CD4-positive, alpha-beta T cell treated with Interleukin-12 subunit alpha and Interleukin-12 subunit beta, for 1 hour (primary cell): ENCODE results near the gene RAD1.
A peak's percentile ranks its signal among the peaks of the same experiment; 100 is the strongest.
"Not testable (repeated sequence)": the region's sequence is repeated elsewhere in the genome, so short reads cannot be mapped to it uniquely, and the experiment has no call there.

Source experiments
- DNase-seq: peaks from one replicate; pipeline ENCODE4 v3.0.0-alpha.2; 2020

The RAD1 gene, protein sequence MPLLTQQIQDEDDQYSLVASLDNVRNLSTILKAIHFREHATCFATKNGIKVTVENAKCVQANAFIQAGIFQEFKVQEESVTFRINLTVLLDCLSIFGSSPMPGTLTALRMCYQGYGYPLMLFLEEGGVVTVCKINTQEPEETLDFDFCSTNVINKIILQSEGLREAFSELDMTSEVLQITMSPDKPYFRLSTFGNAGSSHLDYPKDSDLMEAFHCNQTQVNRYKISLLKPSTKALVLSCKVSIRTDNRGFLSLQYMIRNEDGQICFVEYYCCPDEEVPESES

DNA sequence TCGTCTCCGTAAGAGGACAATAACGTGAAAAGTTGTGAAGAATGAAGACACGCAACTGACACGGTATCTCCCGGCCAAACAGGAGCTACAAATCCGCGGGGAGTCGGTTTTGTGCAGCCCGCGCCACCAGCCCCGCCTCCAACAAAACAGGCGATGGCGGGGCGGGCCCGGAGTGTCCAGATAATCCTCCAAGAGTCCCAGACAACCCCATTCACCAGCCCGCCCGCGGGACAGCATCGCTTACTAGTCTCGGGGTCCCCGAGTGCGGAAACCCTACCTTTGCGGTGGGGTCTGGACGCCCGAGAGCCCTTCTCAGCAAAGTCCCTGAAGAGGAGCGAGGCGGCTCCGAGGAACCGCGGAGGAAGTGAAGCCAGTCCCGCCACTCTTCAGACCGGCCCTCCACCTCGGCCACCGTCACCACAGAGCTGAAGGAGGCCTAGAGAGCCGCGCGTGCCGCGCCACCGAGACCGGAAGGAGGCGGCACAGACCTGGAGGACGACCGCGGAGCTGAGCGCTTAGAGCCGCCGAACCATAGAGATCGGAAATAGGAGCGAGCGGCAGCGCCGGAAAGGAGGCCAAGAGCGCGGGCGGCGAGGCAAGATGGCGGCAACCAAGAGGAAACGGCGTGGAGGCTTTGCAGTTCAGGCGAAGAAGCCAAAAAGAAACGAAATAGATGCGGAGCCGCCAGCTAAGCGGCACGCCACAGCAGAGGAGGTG is at the start of gene RAD1, which contains the start of gene BRIX1:
Gene RAD1, minus strand, starts transcription at position 366 of the 717 bp plus-strand sequence. CDS start 612 bp downstream, outside the sequence.
Gene BRIX1, plus strand, starts transcription at position 573 of the 717 bp plus-strand sequence. Its CDS starts 28 bp downstream, at position 601.
- peak; percentile 94 for DNase-seq

DNA sequence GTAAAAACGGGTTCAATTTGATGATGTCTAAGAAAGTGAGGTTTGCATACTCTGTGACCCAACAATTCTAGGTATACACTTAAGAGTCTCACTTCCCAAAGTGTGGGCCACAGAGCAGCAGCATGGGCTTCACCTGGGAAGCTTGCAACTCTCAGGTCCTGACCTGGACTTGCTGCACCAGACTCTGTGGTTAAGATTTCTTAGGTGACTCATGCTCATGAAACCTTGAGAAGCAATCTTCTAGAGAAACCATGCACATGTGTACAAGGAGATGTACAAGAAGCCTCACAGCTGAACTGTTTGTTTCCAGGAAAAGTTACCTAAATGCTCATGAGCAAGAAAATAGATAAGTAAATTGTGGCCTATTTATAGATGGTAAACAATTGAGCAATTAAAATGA is 44.0 kb upstream of the RAD1 start:
- DNase-seq, result no peak

DNA sequence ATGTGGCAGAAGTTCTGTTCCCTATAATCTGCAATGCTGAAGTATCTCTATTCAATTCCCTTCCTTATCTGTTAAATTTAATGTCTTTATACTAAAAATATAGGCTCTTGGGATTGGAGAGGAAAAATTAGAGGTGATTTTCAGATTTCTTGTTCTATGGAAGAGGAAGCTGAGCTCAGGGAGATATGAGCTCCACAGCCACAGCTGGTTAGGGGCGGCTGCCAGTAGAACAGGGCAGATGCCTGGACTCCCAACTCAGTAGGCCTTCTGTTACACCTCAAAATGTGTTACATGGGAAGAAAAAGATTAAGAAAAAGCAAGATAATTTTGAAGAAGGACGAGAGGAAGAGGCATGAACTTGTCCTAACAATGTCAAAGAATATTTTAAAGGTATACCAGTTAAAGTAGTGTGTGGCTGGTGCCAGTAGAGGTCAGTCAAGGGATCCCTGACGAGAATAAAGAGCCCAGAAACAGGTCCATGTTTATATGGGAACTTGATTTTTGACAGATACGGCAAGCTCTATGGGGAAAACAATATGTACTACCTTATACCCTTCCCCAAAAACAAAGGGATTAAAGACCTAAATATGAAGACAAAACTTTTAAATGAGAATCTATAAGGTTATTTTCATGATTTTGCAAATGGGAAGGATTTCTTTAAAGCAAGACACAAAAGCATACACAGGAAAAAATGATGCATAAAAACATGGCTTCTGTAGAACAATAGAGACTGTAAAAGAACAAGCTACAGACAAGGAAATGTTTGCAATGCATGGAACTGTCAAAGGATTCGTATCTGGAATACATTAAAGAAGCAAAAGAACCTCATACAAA is 42.8 kb upstream of the RAD1 start:
- DNase-seq, result peak; percentile 6

DNA sequence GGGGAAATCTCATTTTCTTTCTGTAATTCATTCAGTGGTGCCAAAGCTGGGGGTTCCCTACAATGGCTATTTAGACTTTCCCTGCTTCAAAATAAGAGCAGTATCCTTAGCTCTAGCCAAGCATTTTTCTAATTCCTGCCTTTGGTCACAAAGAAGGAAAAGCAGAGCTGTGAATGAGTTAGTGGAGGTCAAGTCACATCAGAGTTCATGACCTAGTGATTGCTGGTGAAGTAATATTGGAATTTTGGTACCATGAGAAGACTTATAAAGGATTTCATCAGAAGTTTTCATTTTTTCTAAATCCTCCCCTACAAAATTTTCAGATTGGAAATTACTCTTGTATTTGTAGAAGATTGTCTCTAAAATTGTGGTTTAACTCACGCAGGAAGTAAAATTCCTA is 42.0 kb upstream of the RAD1 start:
- no peak for DNase-seq

DNA sequence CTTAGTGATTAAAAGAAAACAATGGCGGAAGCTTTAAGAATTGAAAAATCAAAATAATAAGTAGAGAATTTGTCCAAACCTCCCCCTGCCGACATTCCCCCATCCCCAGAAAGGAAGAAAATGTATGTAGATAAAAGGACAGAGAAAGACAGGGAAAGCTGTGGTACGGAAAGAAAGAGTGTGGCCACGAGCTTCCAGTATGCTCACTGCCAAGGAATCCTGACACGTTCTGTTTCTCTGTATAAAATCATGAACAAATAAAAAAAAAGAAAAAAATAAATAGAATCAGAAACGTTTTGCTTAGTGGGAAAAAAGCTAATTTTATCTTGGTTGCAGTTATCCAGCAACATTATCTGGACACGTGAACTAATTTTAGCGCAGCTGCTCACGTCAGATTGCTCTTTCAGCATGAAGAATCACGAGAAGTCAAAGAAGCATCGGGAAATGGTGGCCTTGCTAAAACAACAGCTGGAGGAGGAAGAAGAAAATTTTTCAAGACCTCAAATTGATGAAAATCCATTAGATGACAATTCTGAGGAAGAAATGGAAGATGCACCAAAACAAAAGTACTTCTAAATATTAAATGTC is 29.2 kb upstream of the RAD1 start:
- no peak for DNase-seq

DNA sequence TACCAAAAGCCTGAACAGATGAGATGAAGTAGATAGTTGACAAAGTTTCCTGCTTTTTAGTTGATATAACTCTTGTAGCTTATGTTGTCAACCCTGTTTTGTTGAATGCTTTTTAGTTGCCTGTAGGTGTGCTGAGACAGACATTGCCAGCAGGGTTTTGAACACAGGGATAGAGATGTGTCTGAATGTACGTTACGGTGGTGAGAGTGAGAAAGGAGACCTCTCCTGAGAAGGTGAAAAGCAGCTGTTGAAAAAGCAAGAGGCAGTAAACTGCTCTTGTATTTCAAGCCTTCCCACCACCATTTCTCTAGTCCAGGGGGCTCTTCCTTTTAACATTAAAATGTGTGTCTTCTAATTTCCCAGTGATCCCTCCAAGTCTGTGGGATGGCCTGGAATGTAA is 28.7 kb upstream of the RAD1 start:
- DNase-seq, result no peak

DNA sequence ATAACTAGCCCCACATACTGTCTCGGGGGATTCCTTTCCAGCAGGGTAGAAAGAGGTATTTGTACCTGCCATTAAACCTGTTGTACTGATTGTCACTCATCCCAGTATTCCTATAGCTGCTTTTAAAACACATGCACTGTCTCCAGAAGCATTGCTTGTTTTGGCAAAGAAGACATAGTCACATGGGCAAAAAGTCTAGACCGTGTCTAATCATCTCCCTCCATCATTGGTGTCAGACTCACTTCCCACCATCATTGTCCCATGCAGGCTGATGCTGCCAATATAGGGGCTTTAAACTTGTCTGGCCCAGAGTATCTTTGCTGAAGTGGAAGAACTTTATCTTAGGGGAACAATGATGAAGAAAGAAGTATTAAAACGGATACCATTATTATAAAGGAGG is 26.6 kb upstream of the RAD1 start:
- no peak for DNase-seq

DNA sequence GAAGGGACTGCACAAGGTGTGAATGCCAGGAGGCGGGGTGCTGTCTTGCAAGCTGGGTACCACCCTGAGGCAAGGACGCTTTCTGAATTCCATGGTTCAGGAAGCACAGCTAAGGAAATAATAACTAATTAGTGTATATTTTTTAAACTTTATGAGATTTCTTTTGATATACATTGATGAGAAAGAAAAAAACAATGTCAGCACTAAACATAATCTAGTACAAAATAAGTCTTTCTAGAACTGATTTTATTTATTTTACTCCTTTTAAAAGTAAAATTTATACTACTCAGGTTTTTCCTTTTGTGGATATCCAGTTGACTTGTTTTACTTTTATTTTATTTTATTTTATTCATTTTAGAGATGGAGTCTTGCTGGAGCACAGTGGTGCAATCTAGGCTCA is 17.6 kb upstream of the RAD1 start:
- DNase-seq, result no peak

DNA sequence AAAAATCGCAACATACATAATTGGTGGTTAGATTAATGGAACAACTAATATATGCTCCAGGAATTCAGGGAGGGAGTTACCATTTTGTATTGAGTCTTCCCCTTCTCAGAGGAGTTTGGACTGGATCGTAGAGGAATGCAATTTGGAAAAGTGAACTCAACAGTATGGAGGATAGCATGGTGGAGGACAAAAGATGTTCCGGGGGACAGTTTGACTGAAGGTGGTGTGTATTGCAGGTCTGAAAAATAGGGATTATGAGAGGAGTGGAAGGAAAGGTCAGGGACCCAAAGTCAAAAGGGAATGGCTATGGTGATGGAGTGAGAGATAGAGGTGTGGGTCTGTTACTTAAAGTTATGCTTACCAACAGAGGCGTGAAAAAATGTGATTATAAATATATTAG is 15.6 kb upstream of the RAD1 start:
- no peak for DNase-seq

DNA sequence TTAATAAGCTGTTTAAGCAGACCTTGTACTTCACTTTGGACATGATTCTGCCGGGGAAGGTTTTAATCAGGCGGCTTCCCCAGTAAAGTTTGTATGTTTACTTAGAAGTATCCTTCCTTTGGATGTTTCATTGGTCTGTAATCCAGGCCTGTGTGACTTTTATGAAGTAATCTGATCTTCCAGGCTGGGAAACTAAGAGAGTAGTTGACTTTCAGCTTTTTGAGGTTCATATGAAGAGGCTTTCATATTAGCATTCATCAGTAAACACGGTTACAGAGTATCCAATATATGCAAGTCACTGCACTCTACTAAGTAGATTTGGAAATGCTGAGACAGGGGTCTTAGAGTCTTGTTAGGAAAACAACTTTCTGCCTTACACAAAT is 15.1 kb upstream of the RAD1 start:
- no peak for DNase-seq

DNA sequence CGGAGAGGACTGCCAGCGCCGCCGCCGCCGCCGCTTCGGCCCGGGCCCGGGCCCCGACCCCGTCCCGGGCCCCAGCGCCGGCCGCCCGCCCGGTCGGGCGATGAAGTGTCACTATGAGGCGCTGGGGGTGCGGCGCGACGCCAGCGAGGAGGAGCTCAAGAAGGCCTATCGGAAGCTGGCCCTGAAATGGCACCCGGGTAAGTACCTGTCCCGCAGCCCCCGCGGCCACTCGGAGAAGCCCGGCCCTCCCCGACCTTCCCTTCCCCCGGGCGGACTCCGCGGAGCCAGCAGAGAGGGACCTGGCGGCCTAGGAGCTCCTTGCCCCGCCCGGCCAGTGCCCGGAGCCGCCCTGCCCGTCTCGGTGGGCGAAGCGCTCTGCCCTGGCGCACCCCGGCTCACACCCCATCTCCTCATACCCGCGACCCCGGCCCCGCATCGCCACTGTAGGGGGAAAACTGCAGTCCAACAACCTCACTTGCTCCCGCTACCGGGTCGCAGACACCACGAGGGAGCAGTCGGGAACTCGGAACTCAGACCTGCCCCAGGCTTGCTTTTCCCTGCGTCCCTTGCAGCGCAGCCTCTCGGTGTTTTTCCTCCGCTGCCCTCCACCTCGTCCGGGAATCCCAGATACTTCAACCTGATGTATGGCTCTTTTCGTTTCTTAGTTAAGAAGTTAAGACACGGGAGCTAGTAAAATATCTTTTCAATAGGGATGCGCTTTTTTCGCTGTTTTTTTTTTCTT is 14.6 kb upstream of the RAD1 start:
- peak; percentile 86 for DNase-seq

DNA sequence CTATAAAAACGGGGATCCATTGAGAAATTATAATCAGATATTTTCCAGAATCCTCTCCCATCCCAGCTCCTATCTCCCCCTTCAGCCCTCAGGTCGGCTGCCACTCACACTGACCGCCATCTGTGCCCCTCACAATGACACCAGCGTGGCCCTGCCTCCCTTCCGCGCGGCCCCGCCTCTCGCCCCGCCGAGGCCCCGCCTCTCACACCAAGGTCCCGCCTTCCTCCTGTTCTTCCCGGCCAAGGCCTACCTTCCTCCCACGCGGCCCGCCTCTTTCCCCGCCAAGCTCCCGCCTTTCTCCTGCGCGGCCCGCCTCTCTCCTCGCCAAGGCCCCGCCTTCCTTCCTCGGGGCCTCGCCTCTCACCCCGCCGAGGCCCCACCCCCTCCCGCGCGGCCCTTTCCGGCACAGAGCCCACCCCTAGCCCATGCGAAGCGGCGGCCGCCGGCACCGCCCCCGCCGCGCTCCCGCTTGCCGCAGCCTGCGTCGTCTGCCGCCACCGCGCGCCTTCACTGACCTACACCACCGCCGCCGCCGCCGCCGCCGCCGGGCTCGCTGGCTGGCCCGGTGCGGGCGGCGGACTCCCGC is 13.9 kb upstream of the RAD1 start, which contains the start of gene DNAJC21:
Gene DNAJC21, plus strand, starts transcription at position 426 of the 586 bp plus-strand sequence. CDS start 261 bp downstream, outside the sequence.
- peak; percentile 98 for DNase-seq

DNA sequence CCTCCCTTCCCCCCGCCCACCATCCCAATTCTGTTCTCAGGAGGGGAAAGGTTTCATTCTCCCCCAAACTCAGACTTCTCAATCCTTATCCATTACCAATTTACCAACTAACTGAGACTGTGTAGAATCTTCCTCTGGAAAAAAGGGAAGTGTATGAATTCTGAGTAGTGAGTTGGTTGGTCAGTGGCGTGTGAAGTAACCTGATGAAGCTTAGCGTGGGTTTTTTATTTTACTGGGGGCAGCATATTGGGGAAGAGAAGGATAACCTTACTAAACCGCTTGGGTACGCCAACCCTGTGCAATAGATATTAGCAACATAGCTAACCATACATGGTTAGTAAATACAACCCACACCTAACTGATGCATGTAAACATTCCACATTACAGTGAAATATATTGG is 13.0 kb upstream of the RAD1 start:
- DNase-seq, result no peak

DNA sequence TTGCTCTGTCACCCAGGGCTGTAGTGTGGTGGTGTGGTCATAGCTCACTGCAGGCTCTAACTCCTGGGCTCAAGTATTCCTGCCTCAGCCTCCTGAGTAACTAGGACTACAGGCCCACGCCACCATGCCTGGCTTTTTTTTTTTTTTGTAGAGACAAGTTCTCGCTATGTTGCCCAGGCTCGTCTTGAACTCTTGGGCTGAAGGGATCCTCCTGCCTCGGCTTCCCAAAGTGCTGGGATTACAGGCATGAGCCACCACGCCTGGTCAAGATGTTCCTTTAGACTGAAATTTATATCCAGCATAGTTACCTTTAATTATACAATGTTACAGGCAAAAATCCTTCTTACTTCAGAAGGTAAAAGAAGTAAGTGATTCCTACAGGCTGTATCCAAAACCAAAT is 12.5 kb upstream of the RAD1 start:
- DNase-seq, result no peak

DNA sequence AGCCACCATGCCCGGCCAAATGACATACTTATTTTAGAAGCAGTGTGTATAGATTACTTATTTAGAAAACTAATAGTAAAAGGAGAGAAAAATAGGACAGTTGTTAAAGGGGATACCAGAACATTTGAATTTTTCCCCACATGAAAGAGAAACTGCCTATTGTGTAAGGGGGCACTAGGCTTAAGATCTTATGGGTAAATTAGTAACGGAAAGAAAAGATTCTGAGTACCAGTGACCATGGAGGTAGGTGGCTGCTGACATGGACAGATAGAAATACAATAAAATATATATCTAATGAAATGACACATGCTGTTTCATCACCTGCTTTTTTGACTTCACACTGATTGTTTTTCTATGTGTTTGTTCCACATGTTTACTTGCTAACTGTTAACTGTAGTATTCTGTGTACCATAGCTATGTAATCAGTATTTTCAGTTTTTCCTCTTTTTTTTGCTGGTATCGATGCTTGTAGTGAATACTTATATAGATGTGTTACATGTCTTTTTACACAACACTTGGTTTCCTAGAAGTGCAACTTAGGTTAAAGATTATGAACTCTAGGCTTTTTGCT is 11.1 kb upstream of the RAD1 start:
- no peak for DNase-seq

DNA sequence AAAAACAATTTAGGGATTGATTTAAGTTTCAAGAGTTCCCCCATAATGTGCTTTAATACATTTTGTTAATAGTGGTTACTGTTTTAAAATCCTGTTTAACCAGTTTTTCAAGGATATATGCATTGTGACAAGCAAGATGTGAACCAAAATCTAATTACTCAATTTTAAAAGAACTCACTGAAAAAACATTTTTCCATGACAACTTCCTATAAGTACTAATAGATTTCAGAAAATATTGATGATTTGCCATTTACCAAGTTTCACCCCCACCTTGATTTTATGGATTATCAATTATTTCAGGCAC is 9.1 kb upstream of the RAD1 start:
- DNase-seq, result no peak

DNA sequence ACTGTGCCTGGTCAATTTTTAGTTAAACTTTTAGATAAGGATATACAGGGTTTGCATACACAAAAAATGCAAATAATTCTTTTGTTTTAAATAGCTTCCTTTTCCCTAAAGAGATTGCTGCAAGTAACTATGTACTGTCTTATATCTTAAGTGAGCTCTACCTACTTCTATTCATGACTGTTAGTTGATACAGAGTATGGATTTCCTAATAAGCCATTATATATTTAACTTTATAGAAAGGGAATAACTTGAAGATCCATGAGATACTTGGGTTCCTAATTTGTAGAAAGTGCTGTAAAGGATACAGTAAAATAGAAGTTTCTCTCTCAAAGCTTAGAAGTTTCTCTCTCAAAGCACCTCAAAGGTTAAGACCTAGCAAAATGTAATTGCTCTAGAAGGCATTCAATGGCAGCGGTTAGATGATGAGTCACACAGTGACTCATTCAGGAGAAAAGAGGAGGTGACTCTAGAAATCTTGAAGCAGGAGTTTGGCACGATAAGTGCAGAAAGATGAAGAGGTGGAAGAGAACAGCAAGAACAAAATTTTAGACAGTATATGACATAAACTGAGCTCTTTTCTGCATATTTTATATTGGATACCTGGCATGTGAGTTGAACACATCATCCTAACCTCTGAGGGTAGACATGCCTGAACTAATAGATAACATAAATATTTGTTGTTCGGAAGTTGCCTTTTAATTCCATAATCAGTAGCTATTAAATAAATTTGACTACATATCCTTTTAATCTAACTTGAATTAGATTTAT is 8.6 kb upstream of the RAD1 start:
- peak; percentile 9 for DNase-seq

DNA sequence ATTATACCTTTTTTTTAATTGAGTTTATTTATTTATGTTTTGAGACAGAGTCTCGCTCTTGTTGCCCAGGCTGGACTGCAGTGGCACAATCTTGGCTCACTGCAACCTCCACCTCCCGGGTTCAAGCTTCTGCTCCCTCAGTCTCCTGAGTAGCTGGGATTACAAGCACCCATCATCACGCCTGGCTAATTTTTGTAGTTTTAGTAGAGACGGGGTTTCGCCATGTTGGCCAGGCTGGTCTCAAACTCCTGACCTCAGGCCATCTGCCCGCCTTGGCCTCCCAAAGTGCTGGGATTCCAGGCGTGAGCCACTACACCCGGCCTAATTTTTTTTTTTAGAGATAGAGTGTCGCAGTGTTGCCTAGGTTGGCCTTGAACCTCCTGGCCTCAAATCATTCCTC is 8.0 kb upstream of the RAD1 start:
- DNase-seq, result not testable (repeated sequence)

DNA sequence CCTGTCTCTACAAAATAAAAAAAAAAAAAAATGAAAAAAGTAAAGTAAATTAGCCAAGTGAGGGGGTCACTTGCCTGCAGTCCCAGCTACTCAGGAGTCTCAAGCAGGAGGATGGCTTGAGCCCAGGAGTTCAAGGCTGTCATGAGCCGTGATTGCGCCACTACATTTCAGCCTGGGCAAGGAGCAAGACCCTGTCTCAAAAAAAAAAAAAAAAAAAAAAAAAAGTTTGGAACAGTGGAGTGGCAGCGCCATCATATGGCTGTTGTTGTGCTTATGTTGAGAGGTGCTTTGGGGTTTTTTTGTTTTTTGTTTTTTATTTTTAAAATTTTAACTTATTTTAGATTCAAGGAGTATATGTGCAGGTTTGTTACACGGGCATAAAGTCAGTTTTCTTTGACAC is 3.8 kb upstream of the RAD1 start:
- no peak for DNase-seq

DNA sequence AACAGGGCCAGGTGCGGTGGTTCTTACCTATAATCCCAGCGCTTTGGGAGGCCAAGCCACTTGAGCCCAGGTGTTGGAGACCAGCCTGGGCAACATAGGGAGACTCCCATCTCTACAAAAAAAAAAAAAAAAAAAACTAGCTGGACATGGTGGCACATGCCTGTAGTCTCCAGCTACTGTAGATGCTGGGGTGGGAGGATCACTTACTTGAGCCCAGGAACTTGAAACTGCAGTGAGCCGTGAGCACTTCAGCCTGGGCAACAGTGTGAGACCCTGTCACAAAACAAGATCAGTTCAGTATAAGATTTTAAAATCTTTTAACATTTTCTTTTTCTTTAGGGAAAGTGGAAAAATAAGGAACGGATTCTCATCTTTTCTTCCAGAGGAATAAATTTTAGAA is 2.7 kb upstream of the RAD1 start:
- no peak for DNase-seq

DNA sequence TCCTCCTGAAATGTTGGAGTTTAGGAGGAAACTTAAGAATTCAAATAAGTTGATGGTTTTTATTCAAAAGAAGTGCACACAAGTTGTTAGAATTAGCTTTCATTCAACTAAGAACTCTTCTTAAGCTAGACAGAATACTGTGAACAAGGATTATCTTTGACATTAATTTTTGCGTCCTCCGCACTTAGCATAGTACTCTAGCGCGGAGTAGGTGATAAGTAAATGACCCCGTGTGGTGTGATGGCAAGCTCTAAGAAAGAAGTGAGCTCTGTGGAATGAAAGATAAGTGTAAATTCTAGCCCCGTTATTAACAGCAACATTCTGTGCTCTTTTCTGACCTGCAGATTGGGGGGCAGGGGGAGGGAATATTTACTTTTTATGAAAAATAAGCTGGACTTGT is 1.2 kb upstream of the RAD1 start:
- no peak for DNase-seq
